Activated naive CD4-positive, alpha-beta T cell treated with anti-CD3 and anti-CD28 coated beads, Interleukin-2, amount 10 ng/mL, durations not matched to agents 7 days and 5 days (primary cell): ENCODE data around the gene ITGA2B.
"Not testable (repeated sequence)": the region's sequence is repeated elsewhere in the genome, so short reads cannot be mapped to it uniquely, and the experiment has no call there.

ENCODE experiments used
- CTCF ChIA-PET: fragments of 350-600 bp; sonication (Branson Sonifier 250); formaldehyde crosslinking; loops from one replicate; lab custom pipeline; 2021; ENCODE audit warnings: antibody characterized with exemption; lab: Charles Lee
- DNase-seq: peaks from one replicate; pipeline ENCODE4 v3.0.0-alpha.2; 2020
- H3K27ac Mint-ChIP-seq: one replicate; pipeline ENCODE4 v1.8.0; 2021; ENCODE audit warnings: mild to moderate bottlenecking, moderate library complexity, mixed read lengths
- H3K27me3 Mint-ChIP-seq: one replicate; pipeline ENCODE4 v1.8.0; 2021; ENCODE audit warnings: mild to moderate bottlenecking, mixed read lengths
- H3K36me3 Mint-ChIP-seq: one replicate; pipeline ENCODE4 v1.8.0; 2021; ENCODE audit warnings: mixed read lengths
- H3K4me1 Mint-ChIP-seq: one replicate; pipeline ENCODE4 v1.8.0; 2021; ENCODE audit warnings: mixed read lengths
- H3K4me3 Mint-ChIP-seq: one replicate; pipeline ENCODE4 v1.8.0; 2021; ENCODE audit warnings: mild to moderate bottlenecking, moderate library complexity, mixed read lengths
- H3K9me3 Mint-ChIP-seq: one replicate; pipeline ENCODE4 v1.8.0; 2021; ENCODE audit warnings: mixed read lengths

ITGA2B gene

DNA sequence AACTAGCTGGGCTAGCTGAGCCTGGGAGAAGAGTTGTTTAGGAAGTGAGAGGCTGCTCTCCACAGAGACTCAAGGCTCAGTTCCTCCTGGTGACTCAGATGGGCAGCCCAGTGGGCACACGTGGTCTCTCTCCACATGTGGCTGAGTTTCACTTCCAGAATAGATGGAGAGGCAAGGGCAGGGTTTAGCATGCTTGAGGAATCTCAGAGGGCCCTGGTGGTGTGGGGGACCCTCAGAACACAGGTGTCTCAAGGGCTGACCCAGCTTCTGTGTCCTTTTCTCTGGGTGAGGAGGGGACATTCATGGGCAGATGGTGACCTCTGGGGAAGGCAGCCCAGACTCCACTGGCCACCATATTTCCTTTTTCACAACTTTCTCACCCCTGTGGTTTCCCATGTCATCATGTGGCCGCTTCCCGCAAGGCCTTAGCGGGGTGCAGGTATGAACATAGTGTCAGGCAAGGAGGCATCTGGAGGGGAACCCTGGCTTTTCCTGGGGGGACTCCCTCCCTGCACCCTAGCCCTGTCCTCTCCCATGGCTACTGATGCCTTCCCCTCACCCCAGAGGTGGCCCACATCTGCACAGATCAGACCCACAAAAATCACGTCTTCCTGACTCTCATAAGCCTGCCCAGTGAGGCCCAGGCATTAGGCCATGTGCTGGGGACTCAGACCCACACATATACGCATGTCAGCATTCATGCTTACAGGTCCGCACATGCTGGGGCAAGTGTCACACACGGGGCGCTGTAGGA, 41.0 kb downstream of the ITGA2B start:
- CTCF ChIA-PET: interaction anchor here (1.6 to 5.5 kb wide), 3 partner anchors 13 to 144 kb away, joined by 7 to 34 read pairs (median 20); partner anchors contain the start of gene FAM171A2
- no peaks in the 10 kb centered on the region for H3K9me3 Mint-ChIP-seq
- peaks cover 15% of the 10 kb centered on the region for H3K36me3 Mint-ChIP-seq
- no peak for DNase-seq
- H3K27ac Mint-ChIP-seq: no peak overlapping the region
- no peak overlapping the region for H3K4me3 Mint-ChIP-seq
- H3K27me3 Mint-ChIP-seq: peaks cover 17% of the 10 kb centered on the region
- H3K4me1 Mint-ChIP-seq: peaks cover 32% of the 10 kb centered on the region

DNA sequence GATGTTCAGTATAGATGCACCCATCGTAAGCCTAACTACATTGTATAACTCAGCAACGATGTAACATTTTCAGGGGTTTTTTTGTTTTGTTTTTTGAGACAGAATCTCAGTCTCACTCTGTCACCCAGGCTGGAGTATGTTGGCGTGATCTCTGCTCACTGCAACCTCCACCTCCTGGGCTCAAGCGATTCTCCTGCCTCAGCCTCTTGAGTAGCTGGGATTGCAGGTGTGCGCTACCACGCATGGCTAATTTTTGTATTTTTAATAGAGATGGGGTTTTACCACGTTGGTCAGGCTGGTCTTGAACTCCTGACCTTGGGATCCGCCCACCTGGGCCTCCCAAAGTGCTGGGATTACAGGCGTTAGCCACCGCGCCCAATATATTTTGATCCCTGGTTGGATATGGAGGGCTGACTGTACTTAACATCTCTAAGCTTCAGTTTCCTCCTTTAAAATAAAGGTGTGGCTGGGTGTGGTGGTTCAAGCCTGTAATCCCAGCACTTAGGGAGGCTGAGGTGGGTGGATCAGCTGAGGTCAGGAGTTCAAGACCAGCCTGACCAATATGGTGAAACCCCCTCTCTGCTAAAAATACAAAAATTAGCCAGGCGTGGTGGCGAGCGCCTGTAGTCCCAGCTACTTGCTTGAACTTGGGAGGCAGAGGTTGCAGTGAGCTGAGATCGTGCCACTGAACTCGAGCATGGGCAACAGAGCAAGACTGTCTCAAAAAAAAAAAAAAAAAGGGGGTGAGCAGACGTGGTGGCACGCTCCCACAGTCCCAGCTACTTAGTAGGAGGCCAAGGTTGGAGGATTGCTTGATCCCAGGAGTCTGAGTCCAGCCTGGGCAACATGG, 42.0 kb downstream of the ITGA2B start:
- DNase-seq, H3K9me3 Mint-ChIP-seq, H3K4me3 Mint-ChIP-seq, H3K27ac Mint-ChIP-seq: not testable (repeated sequence)
- Mint-ChIP-seq H3K4me1 (peaks cover 28% of the 10 kb centered on the region), H3K27me3 (peaks cover 24% of the 10 kb centered on the region), H3K36me3 (peaks cover 13% of the 10 kb centered on the region)
- CTCF ChIA-PET: interaction anchor here (0.7 to 5.5 kb wide), 4 partner anchors 14 to 143 kb away, joined by 3 to 34 read pairs (median 8); partner anchors contain the start of gene FAM171A2

DNA sequence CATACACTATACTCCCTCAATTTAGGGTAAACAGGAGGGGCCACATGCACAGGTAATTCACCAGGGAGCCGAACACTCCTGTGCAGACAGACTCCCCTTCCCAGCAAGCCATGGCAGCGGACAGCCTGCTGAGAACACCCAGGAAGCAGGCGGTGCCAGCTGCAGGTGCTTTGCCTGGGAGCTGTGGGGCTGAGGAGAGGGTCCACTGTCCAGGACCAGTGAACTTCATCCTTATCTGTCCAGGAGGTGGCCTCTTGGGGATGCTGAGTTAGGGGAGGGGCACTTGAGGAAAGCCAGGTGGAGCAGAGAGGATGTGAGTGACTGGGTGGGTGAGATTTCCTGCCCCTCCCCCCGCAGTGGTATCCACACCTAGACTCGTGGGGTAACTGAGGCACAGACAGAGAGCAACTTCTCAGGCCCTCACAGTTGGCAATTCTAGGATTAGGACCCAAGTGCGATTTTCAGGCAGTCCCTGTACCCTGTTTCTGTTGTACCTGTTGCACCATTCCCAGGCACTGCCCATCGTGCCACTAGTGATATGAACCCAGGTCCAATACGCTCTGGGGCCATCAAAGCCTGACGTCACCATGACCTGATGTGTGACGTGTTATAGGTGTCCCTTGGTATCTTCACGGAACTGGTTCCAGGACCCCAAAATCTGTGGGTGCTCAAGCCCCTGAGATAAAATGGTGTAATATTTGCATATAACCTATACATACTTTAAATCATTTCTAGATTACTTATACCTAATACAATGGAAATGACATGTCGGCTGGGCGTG, 43.2 kb downstream of the ITGA2B start:
- no peaks in the 10 kb centered on the region for H3K9me3 Mint-ChIP-seq

DNA sequence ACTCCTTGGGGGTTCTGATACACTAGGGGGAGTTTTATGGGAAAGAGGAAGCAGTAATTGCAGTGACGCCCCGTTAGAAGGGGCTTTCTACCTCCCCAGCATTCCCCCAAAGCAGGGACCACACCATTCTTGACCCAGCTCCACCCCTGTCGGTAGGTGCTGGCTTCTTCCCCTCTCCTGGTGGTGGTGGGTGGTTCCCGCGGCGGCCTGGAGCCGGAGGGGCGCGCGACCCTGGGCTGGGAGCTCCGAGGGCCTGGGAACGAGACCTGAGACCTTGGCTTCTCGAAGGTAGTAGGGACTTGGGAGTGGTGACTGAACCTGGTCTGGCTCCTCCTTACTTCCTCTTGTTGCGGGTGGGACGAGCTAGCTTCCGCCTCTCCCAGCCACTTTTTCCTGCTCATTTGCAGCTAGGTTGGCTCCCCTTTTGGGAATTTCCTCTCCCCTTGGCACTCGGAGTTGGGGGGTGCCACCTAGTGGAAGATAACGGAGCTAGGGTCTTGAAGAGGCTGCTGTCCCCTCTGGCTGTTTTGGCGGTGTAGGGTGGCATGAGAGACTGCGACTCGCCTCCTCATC, 43.9 kb downstream of the ITGA2B start:
- CTCF ChIA-PET: interaction anchor here (0.8 to 2.0 kb wide), 13 partner anchors 9 to 171 kb away, joined by 3 to 21 read pairs (median 4); no protein-coding TSS in a partner anchor
- Mint-ChIP-seq H3K27me3 (peaks cover 31% of the 10 kb centered on the region), H3K9me3 (no peaks in the 10 kb centered on the region), H3K27ac (peak overlapping the region; percentile 51), H3K36me3 (peaks cover 4% of the 10 kb centered on the region), H3K4me3 (peak overlapping the region; percentile 87), H3K4me1 (peaks cover 28% of the 10 kb centered on the region)
- DNase-seq: peak; percentile 59

More for the DNA sequence above, 43.2 kb downstream of the ITGA2B start:
- Mint-ChIP-seq H3K4me1 (peaks cover 28% of the 10 kb centered on the region), H3K4me3 (peak overlapping the region; percentile 87), H3K36me3 (peaks cover 6% of the 10 kb centered on the region), H3K27ac (no peak overlapping the region), H3K27me3 (peaks cover 31% of the 10 kb centered on the region)
- DNase-seq: no peak
- CTCF ChIA-PET: interaction anchor here (0.8 to 2.0 kb wide), 11 partner anchors 8 to 172 kb away, joined by 3 to 21 read pairs (median 4); no protein-coding TSS in a partner anchor

DNA sequence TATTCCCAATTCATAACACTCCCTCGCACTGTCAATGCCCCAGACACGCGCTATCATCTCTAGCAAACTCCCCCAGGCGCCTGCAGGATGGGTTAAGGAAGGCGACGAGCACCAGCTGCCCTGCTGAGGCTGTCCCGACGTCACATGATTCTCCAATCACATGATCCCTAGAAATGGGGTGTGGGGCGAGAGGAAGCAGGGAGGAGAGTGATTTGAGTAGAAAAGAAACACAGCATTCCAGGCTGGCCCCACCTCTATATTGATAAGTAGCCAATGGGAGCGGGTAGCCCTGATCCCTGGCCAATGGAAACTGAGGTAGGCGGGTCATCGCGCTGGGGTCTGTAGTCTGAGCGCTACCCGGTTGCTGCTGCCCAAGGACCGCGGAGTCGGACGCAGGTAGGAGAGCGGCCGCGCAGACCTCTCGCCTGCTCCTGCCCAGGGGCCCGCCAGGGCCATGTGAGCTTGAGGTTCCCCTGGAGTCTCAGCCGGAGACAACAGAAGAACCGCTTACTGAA, 44.5 kb downstream of the ITGA2B start, which contains the start of gene GRN:
GRN (plus strand) TSS at position 364 of the 515 bp plus-strand sequence. CDS start 3,863 bp downstream, outside the sequence.
- Mint-ChIP-seq H3K27ac (peak within 1 kb of the TSS; percentile 51), H3K4me1 (peaks cover 28% of the 10 kb centered on the region), H3K36me3 (peaks cover 3% of the 10 kb centered on the region), H3K9me3 (no peaks in the 10 kb centered on the region), H3K27me3 (peaks cover 31% of the 10 kb centered on the region), H3K4me3 (peak within 1 kb of the TSS; percentile 87)
- CTCF ChIA-PET: interaction anchor here (0.8 to 2.0 kb wide), 14 partner anchors 9 to 1445 kb away, joined by 3 to 21 read pairs (median 4); no protein-coding TSS in a partner anchor
- peak; percentile 93 for DNase-seq

DNA sequence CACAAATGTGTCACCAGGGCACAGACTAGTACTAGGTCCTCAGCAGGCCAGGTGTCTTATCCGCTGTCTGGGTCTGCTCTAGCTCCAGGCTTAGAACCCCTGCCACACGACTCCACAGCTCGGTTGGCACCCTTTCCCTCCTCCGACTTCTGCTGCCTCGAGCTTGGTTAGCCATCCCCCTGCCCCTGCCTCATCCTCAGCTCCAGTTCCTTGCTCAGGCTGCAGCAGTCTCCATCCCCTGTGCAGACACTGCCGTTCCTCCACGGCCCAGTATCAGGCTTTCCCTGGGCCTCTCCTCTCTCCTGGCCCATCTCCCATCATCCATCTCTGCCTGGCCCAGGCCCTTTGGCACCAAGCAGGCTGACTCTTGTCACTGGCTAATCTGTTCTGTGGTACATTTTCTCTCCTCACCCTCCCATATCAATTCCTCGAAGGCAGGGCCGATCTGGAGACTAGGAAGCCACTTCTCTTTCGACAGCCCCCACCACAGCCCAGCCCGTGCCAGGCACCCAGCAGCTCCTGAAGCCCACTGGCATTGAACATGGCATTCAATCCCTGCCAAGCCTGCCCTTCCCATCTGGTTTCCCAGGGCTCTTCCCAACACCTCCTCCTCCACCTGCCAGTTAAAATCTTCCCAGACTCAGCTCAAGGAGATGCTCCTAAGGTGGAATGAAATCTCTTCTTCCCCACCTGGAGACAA, 45.8 kb downstream of the ITGA2B start:
- no peak for DNase-seq
- no peaks in the 10 kb centered on the region for H3K9me3 Mint-ChIP-seq
- no peak overlapping the region for H3K27ac Mint-ChIP-seq
- H3K27me3 Mint-ChIP-seq: peaks cover 33% of the 10 kb centered on the region
- peaks cover 27% of the 10 kb centered on the region for H3K4me1 Mint-ChIP-seq
- H3K4me3 Mint-ChIP-seq: peak overlapping the region; percentile 9
- H3K36me3 Mint-ChIP-seq: no peaks in the 10 kb centered on the region
- CTCF ChIA-PET: interaction anchor here (1.1 kb wide), 1 partner anchor 11 kb away, joined by 3 read pairs; no protein-coding TSS in a partner anchor

DNA sequence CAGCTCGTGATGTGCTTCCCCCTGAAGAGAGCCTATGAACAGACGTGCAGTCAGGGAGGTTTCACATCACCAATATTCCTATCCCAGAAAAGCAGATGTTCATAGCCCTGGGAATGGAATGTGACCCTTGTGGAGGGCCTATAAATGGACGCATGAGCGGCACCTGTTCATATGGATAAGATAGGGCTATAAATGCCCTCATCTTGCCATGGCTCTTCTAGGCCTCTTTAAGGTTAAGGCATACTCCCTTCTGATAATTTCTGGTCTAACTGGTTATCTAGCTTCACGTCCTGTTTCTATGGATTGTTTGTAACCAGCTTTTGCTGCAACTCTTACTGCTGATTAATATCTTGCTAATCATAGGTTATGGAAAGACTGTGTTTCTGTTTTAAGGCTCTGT, 48.9 kb downstream of the ITGA2B start:
- not testable (repeated sequence) for DNase-seq, H3K4me3 Mint-ChIP-seq, H3K9me3 Mint-ChIP-seq, H3K27ac Mint-ChIP-seq, H3K36me3 Mint-ChIP-seq
- Mint-ChIP-seq H3K27me3 (peaks cover 49% of the 10 kb centered on the region), H3K4me1 (peaks cover 14% of the 10 kb centered on the region)
- CTCF ChIA-PET: interaction anchor here (0.6 to 2.0 kb wide), 2 partner anchors 9 to 22 kb away, joined by 3 to 8 read pairs; no protein-coding TSS in a partner anchor

DNA sequence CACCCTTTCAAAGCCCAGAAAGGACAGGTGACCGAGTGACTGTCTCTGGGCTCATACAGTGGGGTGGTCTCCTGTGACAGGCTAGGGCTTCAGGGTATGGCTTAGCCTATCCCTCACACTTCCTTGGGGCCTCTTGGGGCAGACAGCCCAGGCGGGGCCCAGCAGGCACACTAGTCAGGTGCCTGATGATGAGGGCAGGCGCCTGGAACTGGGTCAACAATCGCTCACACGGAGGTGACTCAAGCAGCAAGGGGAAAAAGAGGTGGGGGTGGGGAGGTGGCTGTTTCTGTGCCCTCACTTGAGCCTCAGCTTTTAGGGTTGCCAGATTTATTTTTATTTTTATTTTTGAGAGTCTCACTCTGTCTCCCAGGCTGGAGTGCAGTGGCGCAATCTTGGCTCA, 50.7 kb downstream of the ITGA2B start:
- no peaks in the 10 kb centered on the region for H3K36me3 Mint-ChIP-seq
- H3K27ac Mint-ChIP-seq: no peak overlapping the region
- H3K4me1 Mint-ChIP-seq: no peaks in the 10 kb centered on the region
- H3K9me3 Mint-ChIP-seq: no peaks in the 10 kb centered on the region
- H3K4me3 Mint-ChIP-seq: no peak overlapping the region
- H3K27me3 Mint-ChIP-seq: peaks cover 42% of the 10 kb centered on the region
- DNase-seq: no peak
- CTCF ChIA-PET: interaction anchor here (0.9 to 1.4 kb wide), 3 partner anchors 12 to 135 kb away, joined by 3 to 4 read pairs (median 4); no protein-coding TSS in a partner anchor

DNA sequence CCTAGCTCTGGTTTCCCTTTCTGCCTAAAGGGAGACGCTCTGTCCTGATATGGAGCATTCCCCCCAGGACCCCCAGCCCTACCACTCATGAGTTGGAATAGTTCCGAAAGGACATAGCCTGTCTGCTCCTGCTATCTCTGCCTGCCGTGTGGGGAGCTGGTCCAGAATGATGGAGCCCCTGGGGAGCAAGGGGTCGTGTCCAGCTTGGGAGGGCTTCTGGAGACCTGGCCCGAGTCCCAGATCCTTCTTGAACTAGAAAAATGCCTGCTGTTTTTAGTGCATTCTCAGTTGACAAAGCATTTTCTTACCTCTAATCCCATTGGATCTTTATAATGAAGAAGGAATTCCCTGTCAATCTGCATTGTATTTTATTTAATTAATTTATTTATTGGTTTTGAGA, 53.5 kb downstream of the ITGA2B start:
- no peak overlapping the region for H3K27ac Mint-ChIP-seq
- H3K27me3 Mint-ChIP-seq: peaks cover 31% of the 10 kb centered on the region
- no peaks in the 10 kb centered on the region for H3K36me3 Mint-ChIP-seq
- no peaks in the 10 kb centered on the region for H3K9me3 Mint-ChIP-seq
- CTCF ChIA-PET: interaction anchor here (1.1 to 1.6 kb wide), 2 partner anchors 14 to 132 kb away, joined by 3 read pairs; no protein-coding TSS in a partner anchor
- H3K4me1 Mint-ChIP-seq: peaks cover 8% of the 10 kb centered on the region
- DNase-seq: no peak
- H3K4me3 Mint-ChIP-seq: no peak overlapping the region

DNA sequence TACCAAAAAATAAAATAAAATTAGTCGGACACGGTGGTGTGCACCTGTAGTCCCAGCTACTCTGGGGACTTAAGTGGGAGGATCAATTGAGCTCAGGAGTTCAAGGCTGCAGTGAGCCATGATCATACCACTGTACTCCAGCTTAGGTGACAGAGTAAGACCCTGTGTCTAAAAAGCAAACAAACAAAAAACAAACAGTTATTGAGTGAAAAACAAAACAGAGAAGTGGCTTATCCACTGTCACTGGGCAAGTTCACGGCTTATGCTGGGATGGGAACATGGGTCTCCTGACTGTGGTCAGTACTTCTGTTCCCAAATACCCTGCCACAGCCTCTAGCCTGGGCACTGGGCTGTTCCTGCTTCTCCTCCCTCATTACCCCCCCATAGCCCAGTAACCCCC, 53.9 kb downstream of the ITGA2B start:
- Mint-ChIP-seq H3K4me3 (no peak overlapping the region), H3K9me3 (no peaks in the 10 kb centered on the region), H3K27ac (no peak overlapping the region), H3K27me3 (peaks cover 31% of the 10 kb centered on the region), H3K36me3 (no peaks in the 10 kb centered on the region), H3K4me1 (peaks cover 9% of the 10 kb centered on the region)
- CTCF ChIA-PET: interaction anchor here (1.0 to 1.6 kb wide), 4 partner anchors 15 to 132 kb away, joined by 3 to 4 read pairs (median 3); no protein-coding TSS in a partner anchor
- no peak for DNase-seq

DNA sequence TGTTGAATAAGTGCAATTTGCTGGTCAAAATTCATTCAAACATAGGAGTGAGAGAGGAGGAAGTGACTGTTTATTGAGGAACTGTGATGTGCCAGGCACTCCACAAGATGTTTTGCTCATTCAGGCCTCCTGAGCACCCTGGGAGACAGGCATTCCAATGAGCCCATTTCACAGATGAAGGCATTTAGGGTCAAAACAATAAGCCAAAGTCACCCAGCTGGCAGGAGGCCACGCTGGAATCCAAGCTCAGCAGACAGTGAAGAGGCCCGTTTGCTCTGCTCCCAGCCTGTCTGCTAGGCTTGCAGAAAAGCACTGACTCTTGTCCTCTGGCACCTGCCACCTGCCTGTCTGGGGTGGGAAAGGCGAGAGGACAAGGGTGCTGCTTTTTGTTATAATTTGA, 54.7 kb downstream of the ITGA2B start:
- Mint-ChIP-seq H3K4me3 (no peak overlapping the region), H3K4me1 (peaks cover 9% of the 10 kb centered on the region), H3K27ac (no peak overlapping the region), H3K36me3 (no peaks in the 10 kb centered on the region), H3K9me3 (no peaks in the 10 kb centered on the region), H3K27me3 (peaks cover 31% of the 10 kb centered on the region)
- no peak for DNase-seq
- CTCF ChIA-PET: interaction anchor here (1.0 to 2.0 kb wide), 5 partner anchors 15 to 131 kb away, joined by 3 to 9 read pairs (median 3); no protein-coding TSS in a partner anchor

DNA sequence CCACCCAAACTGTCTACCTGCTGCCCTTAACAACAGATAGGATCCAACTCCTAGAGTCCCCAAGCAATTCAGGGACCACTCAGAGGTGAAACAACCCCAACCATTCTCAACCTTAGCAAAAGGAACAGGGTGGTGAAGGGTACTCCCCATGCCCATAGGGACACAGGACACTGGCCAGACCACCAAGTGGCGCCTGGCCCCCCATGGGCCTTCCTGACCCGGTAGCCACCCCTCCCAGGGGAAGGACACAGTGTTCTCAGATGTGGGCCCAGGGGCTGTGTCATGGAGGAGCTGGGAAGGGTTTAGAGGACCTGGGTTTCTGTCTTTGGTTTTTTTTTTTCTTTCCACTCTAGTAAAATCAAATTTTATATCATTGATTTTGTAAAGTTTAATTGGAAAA, 55.1 kb downstream of the ITGA2B start:
- Mint-ChIP-seq H3K4me3 (no peak overlapping the region), H3K27ac (peak overlapping the region; percentile 9), H3K9me3 (no peaks in the 10 kb centered on the region), H3K4me1 (peaks cover 9% of the 10 kb centered on the region), H3K36me3 (no peaks in the 10 kb centered on the region), H3K27me3 (peaks cover 31% of the 10 kb centered on the region)
- CTCF ChIA-PET: interaction anchor here (1.2 to 2.0 kb wide), 4 partner anchors 20 to 130 kb away, joined by 3 to 9 read pairs (median 4); no protein-coding TSS in a partner anchor
- no peak for DNase-seq
